ENCODE data around the gene FADS3.

The FADS3 gene

DNA sequence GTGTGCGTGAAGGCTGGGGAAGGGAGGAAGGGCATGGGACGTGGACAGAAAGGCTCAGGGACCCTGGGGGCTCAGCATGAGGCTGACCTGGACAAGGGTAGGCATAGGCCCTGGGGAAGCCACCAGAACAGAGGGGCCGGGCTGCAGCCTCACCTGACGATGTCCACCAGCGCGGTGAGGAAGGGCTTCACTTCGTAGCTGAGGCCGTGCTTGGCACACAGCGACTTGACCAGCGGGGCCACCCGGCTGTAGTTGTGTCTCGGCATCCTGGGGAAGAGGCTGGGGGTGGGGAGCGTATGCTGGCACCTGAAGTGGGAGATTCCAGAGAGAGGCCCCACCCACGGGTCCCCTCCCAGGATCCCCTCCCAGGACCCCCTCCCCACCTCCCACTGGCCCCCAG, 15.6 kb downstream of the FADS3 start:
- DNase-seq = no peak

DNA sequence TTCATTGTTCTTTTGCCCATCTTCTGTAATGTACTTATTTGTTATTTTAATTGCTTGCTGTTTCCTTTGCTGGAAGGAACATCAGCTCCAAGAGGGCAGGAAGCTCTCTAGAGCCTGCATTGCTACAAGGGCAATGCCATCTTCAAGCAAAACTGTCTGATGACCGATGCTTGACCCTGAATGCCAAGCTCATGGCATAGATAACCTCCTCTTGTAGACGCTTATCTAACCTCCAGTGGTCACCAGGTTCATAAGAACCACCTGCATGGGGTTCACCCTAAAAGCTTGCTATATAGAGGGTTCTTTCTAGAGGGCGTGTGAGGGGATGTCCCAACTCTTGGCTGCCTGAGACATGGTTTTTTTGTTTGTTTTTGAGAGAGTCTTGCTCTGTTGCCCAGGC, 16.5 kb downstream of the FADS3 start:
- no peak for DNase-seq

- no peak for DNase-seq
Measured at GRCh38 chr11:61874377-61874809, 17.0 kb downstream of the FADS3 start.

- no peak for DNase-seq
Measured at GRCh38 chr11:61873588-61874376, 17.6 kb downstream of the FADS3 start.

DNA sequence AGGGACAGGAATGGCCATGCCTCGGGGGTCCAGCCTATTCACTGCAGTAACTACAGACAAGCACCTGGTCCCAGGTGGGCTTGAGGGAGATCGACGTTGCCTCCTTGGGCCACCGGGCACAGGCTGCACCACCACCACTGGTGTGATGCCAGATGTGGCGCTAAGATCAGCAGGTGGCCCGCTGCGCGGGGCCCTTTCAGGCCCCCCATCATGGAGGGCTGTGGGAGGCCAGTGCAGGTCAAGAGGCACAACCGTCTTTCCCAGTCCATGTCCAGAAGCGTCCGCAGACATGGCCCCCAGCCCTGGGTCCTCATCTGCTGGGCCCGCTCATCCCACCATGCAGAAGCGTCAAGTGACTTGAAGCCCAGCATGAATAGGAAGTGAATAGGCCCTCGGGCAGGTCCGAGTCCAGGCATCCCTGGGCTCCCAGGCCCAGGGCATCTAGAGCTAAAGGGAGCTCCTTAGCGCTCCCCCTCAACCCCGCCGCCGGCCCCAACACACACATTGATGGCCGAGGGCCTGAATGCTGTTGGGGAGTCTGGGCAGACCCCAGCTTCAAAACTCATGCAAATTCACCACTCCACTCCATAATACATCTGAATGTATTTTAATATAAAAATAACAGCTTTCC, 18.3 kb downstream of the FADS3 start:
- no peak for DNase-seq

GRCh38 chr11:61871158-61871597, 20.2 kb downstream of the FADS3 start:
- DNase-seq = peak; percentile 71

GRCh38 chr11:61870541-61871031, 20.8 kb downstream of the FADS3 start:
- peak; percentile 24 for DNase-seq

GRCh38 chr11:61869708-61870451, 21.5 kb downstream of the FADS3 start:
- DNase-seq = no peak

DNA sequence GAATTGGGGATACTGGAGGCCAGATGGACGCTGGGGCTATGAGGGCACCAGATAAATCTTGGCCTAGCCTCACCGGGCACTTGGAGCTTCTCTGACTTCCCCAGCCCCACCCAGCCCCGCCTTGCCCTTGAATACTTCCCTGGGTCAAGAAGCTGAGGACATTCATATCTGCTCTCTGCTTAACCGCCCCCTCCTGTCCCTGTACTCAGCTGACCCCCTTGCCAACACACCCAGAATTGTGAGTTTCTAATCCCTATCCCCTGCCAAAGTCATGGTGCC, 22.0 kb downstream of the FADS3 start:
- DNase-seq = no peak

DNA sequence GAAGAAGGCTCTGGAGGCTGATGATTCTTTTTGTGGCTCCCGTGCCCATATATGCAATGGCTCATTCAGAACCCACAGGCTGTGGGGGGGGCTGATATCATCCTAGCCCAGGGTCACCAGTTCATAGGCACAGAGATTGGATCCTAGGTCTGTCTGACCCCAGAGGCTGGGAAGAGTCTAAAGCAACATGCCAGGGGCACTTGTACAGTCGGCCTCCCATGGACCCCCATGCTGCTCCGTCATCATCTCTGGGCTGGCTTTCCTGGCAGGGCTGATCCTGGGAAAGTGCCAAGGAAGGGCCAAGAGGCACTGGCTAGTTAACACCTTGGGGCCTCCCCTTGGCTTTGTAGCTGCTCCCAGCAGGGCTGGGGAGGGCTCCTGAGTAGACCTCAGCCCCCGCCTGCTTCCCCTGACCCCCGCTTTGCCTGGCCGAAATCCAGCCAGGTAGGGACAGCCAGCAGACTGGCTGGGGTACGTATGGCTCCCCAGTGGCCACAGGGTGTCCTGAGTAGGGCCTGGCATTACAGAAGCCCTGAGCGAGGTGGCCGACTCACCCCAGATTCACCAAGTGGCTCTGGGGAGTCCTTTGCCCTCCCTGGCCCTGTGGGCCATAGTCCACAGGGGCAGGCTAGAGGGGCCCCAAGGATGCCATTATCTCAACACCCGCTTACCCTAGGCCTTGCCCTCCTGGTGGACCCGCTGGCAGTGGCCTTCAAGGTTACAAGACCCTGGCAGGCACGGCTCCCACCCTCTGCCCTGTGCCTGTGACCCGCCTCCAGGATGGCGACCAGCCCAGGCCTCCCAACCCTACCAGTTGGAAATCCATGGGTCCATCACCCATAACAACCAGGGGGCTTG, 22.5 kb downstream of the FADS3 start:
- no peak for DNase-seq

DNA sequence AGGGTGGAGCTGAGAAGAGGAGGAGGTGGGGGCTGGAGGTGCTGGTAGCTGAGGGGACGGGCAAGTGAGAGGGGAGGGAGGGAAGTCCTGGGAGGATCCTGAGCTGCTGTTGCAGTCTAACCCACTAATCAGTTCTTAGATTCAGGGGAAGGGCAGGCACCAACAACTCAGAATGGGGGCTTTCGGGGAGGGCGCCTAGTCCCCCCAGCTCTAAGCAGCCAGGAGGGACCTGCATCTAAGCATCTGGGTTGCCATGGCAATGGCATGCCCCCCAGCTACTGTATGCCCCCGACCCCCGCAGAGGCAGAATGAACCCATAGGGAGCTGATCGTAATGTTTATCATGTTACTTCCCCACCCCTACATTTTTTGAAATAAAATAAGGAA, 24.4 kb downstream of the FADS3 start:
- no peak for DNase-seq

DNA sequence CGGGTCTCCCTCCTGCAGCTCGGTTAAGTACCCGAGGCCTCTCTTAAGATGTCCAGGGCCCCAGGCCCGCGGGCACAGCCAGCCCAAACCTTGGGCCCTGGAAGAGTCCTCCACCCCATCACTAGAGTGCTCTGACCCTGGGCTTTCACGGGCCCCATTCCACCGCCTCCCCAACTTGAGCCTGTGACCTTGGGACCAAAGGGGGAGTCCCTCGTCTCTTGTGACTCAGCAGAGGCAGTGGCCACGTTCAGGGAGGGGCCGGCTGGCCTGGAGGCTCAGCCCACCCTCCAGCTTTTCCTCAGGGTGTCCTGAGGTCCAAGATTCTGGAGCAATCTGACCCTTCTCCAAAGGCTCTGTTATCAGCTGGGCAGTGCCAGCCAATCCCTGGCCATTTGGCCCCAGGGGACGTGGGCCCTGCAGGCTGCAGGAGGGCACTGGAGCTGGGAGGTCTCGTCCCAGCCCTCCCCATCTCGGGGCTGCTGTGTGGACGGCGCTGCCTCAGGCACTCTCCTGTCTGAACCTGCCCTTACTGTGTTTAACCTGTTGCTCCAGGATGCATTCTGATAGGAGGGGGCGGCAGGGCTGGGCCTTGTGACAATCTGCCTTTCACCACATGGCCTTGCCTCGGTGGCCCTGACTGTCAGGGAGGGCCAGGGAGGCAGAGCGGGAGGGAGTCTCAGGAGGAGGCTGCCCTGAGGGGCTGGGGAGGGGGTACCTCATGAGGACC, 25.0 kb downstream of the FADS3 start:
- DNase-seq = no peak

- DNase-seq = no peak
Measured at GRCh38 chr11:61864814-61865775, 26.2 kb downstream of the FADS3 start.

DNA sequence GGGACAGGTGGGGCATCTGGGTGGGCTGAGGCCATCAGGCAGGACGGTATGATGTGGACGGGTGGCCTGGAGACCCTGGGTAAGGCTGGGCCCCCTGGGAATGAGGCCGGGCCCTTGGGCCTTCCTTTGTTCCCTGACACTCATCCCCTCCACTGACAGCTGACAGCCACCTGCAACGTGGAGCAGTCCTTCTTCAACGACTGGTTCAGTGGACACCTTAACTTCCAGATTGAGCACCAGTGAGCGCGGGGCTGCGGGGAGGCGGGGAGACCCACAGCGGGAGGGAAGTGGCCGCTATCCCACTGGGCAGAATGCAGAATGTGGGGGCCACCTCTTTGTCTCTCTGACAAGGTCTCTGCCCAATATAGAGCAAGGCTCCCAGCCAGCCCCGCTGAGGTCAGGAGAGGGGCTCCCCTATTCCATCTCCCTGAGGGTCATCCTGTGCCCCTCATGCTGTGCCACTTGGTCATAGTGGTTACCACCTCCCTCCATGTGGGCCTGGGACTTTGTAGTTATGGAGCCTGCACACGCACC, 27.7 kb downstream of the FADS3 start:
- DNase-seq = no peak

DNA sequence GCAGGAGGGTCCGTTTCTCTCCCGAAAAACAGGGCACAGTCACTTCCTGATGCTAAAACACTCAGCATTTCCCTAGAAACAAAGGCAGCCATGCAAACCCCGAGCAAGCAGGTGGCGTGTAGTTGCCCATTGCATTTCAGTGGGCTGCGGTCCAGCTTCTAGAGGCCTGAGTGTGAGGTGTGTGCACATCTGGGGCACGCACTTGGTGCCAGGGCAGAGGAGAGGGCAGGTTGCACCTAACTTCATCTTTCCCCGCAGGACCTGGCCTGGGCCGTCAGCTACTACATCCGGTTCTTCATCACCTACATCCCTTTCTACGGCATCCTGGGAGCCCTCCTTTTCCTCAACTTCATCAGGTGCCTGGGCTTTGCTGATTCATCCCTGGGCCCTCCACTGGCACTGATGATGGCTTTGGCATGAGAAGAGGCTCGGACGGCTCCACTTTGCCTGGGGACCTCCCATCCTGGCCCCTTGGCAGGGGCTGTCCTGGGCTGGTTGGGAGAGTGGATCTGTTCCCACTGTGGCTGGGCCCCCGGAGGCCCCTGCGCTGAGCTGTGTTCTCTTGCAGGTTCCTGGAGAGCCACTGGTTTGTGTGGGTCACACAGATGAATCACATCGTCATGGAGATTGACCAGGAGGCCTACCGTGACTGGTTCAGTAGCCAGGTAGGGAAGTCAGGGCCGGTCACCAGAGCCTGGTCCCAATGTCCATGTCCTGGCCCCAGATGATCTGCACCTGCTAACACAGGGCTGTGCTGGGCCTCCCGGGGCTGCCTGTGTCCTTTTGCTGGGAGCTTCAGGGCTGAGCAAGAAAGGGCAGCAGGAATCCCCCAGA, 28.4 kb downstream of the FADS3 start:
- DNase-seq = no peak

- no peak for DNase-seq
Measured at GRCh38 chr11:61861634-61862033, 29.7 kb downstream of the FADS3 start.

DNA sequence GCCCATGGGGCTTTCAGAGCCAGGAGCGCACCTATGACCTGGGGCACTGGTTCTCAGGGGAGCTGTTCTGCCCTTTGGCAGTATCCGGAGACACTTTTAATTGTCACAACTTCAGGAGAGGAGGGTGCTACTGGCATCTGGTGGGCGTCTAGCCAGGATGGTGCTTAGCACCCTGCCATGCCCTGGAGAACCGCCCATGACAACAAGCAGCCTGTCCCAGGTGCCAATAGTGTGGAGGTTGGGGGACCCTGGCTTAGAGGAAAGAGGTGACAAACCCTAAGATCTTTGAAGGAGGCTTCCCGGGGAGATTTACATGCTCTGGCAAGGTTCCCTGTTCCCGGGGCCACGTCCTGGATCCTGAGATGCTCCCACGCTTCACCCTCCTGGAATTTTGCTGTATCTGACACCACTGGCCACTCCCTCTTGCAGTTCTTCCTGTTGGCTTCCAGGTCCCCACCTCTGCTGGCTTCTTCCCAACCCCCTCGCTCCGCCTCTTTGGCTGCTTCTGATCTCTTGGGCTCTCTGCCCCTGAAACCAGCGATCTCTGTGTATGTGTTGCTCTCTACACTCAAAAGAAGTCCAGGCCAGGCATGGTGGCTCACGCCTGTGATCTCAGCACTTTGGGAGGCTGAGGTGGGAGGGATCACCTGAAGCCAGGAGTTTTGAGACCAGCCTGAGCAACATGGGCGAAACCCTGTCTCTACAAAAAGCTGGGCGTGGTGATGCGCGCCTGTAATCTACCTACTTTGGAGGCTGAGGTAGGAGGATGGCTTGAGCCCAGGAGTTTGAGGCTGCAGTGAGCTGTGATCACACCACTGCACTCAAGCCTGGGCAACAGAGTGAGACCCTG, 31.1 kb downstream of the FADS3 start:
- DNase-seq = no peak

GRCh38 chr11:61855939-61856680, 35.2 kb downstream of the FADS3 start:
- no peak for DNase-seq
